Naive thymus-derived CD4-positive, alpha-beta T cell (primary cell): ENCODE results near the gene GNAT2. TPM values are rescaled to one million over a fixed set of nuclear protein-coding genes. Genes with fewer than 3 reads are reported as not detected.
A peak's percentile ranks its signal among the peaks of the same experiment; 100 is the strongest.

Experiments
- ATAC-seq: fragments of 150-1000 bp; cut with Tn5 transposase; 2 replicates; pipeline ENCODE4 v1.10.0; 2021; ENCODE audit warnings: mild to moderate bottlenecking, moderate library complexity
- CTCF ChIA-PET: fragments of 350-600 bp; sonication (Branson Sonifier 250); formaldehyde crosslinking; loops from one replicate; lab custom pipeline; 2021; ENCODE audit warnings: antibody characterized with exemption; lab: Charles Lee
- POLR2A ChIA-PET: fragments of 350-600 bp; sonication (Branson Sonifier 250); formaldehyde crosslinking; loops from one replicate; lab custom pipeline; 2021; ENCODE audit warnings: antibody characterized with exemption, inconsistent platforms; lab: Charles Lee
- DNase-seq, 9 donors: peaks; one replicate each; pipeline versions ENCODE4 v3.0.0 to v3.0.0-alpha.2; 2020 to 2022; ENCODE audit warnings: mixed read lengths in 1 of 9
- H3K27ac ChIP-seq: one replicate; pipeline ENCODE4 v1.7.0; 2013; ENCODE audit warnings: mild to moderate bottlenecking, low read depth, low read length, moderate library complexity
- H3K27me3 ChIP-seq, 2 donors: one replicate each; pipeline ENCODE4 v1.7.0; 2013; ENCODE audit warnings: low read length in 2 of 2, mild to moderate bottlenecking in 2 of 2, moderate library complexity in 2 of 2; ENCODE audit not compliant: control insufficient read depth in 2 of 2, insufficient read depth in 2 of 2
- H3K36me3 ChIP-seq, 3 experiments: 1 replicate in 2 of 3; 2 replicates in 1 of 3; pipeline ENCODE4 v1.7.0; 2013; ENCODE audit warnings: low read length in 3 of 3, mild to moderate bottlenecking in 3 of 3, moderate library complexity in 1 of 3; ENCODE audit not compliant: insufficient read depth in 3 of 3, control insufficient read depth in 2 of 3
- H3K4me1 ChIP-seq, 2 donors: one replicate each; pipeline ENCODE4 v1.7.0; 2013; ENCODE audit warnings: low read length in 2 of 2, mild to moderate bottlenecking in 2 of 2, moderate library complexity in 1 of 2; ENCODE audit not compliant: control insufficient read depth in 2 of 2, insufficient read depth in 2 of 2
- H3K4me3 ChIP-seq: 2 replicates; pipeline ENCODE4 v1.7.0; 2013; ENCODE audit warnings: mild to moderate bottlenecking, low read length
- H3K9me3 ChIP-seq, 3 experiments: 1 replicate in 2 of 3; 2 replicates in 1 of 3; pipeline ENCODE4 v1.7.0; 2013; ENCODE audit warnings: low read length in 3 of 3; ENCODE audit not compliant: control insufficient read depth in 2 of 3
- H3K27ac Mint-ChIP-seq, 9 donors: one replicate each; pipeline ENCODE4 v1.8.0; 2020 to 2022; ENCODE audit warnings: mixed read lengths in 9 of 9, mild to moderate bottlenecking in 8 of 9, moderate library complexity in 5 of 9, inconsistent platforms in 2 of 9
- H3K27me3 Mint-ChIP-seq, 5 donors: one replicate each; pipeline ENCODE4 v1.8.0; 2021 to 2022; ENCODE audit warnings: mixed read lengths in 5 of 5, mild to moderate bottlenecking in 1 of 5
- H3K36me3 Mint-ChIP-seq, 5 donors: one replicate each; pipeline ENCODE4 v1.8.0; 2020 to 2022; ENCODE audit warnings: mixed read lengths in 5 of 5, mild to moderate bottlenecking in 3 of 5, inconsistent platforms in 1 of 5
- H3K4me1 Mint-ChIP-seq, 7 donors: one replicate each; pipeline ENCODE4 v1.8.0; 2020 to 2022; ENCODE audit warnings: mixed read lengths in 7 of 7, mild to moderate bottlenecking in 3 of 7, inconsistent platforms in 1 of 7
- H3K4me3 Mint-ChIP-seq, 10 donors: one replicate each; pipeline ENCODE4 v1.8.0; 2020 to 2022; ENCODE audit warnings: mild to moderate bottlenecking in 10 of 10, mixed read lengths in 10 of 10, moderate library complexity in 6 of 10, inconsistent platforms in 2 of 10
- H3K9me3 Mint-ChIP-seq, 11 donors: one replicate each; pipeline ENCODE4 v1.8.0; 2020 to 2022; ENCODE audit warnings: mixed read lengths in 11 of 11, mild to moderate bottlenecking in 4 of 11, inconsistent platforms in 1 of 11, moderate library complexity in 1 of 11
- intact Hi-C, 2 donors: fragments of 100-400 bp; cut with micrococcal nuclease; formaldehyde crosslinking; loops; one replicate each; pipeline ENCODE4 v1.15.1; 2023
- polyA plus RNA-seq, 2 donors: library from polyadenylated mRNA; unstranded; fragments of 300-500 nt; fragmentation: Illumina TruSeq; gene quantifications; one replicate each; pipeline ENCODE4 v1.2.3, GENCODE V29; 2021
- total RNA-seq, 6 experiments: library from RNA in 5 of 6; stranded (reverse) in 5 of 6; gene quantifications; 1 replicate in 5 of 6; 2 replicates in 1 of 6; pipeline ENCODE4 v1.2.3 and lab custom pipeline; 2021 to 2026

Gene GNAT2
- total and polyA plus RNA-seq, 7 experiments from 2014 or later: 0.39 TPM; not detected in 6

DNA sequence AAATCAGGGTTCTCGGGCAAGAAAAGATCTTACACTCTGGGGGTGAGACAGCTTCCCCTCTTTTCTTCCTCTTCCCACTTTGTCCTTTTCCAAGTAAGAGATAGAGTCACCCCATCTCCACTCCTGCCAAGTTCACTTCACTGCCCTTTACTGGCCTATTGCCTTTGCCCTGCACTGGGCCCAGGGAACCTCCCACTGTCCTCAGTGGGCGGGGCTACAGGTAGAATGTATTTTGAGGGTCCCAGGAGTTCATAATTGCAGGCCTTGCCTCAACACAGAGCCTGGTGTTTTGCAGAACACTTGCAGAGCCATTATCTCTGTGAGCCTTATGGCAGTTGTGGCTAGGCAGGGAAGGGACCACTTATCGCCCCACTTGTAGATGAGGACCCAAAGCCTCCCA is 3.5 kb upstream of the GNAT2 start:
- H3K9me3 ChIP-seq: no peaks in the 10 kb centered on the region
- Mint-ChIP-seq H3K27ac (peak overlapping the region; percentile 70 to 98 (median 96)), H3K9me3 (no peaks in the 10 kb centered on the region), H3K36me3 (peaks cover 0 to 10% (median 0%) of the 10 kb centered on the region in 5 donors), H3K4me1 (peaks cover 40 to 64% (median 54%) of the 10 kb centered on the region in 7 donors), H3K4me3 (peak overlapping the region; percentile 90 to 98 (median 94)), H3K27me3 (no peaks in the 10 kb centered on the region)
- peak overlapping the region; percentile 90 for H3K27ac ChIP-seq
- peaks cover 0 to 30% (median 6%) of the 10 kb centered on the region in 3 experiments for H3K36me3 ChIP-seq
- POLR2A ChIA-PET: interaction anchor here (1.0 to 2.2 kb wide), 3 partner anchors 13 to 77 kb away, joined by 3 to 16 read pairs (median 3); partner anchors contain the start of gene GNAI3
- intact Hi-C loops: loop anchor here in 1 of 2 donors (5.0 kb wide), 1 partner anchor 289 kb away; the partner anchor contains the start of gene CSF1
- no peak for DNase-seq
- H3K27me3 ChIP-seq: no peaks in the 10 kb centered on the region
- no peak for ATAC-seq
- CTCF ChIA-PET: interaction anchor here (1.3 to 3.2 kb wide), 2 partner anchors 16 to 79 kb away, joined by 3 to 23 read pairs; no protein-coding TSS in a partner anchor
- H3K4me1 ChIP-seq: peaks cover 14 to 43% of the 10 kb centered on the region in 2 donors
- peak overlapping the region; percentile 78 for H3K4me3 ChIP-seq

DNA sequence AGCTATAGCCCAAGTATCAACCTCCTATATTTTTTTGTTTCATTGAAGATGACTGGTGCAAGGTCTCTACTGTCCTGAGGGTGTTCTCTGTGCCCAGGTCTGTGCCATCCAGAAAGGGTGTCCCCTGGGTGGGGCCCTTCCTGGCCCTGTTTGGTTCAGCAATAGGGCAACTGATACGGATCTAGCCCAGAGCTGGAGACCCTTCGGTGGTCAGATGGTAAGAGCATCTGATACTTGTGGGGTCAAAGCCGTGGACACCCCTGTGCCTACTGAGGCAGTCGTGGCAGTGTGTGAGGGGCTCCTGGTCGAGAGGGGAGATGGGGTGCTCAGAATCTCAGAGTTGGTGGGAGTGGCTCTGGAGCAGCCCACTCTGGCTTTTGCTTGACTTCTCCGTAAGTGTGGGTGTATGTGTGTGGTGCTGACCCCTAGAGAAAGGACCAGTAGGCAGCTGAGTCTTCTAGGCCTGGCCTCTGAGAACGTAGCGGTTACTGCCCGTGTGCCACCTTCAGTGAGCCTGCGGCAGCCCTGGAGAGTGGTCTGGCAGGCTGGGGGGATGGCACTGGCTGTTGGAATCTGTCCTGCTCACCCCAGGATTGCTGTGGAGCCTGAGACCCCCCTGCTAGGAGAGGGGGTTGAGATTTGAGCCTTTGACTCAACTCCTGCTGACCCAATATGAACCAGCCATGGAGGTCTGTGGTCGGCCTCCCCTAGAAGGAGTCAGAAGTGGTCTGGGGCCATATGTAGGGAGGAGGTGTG is 2.9 kb upstream of the GNAT2 start:
- H3K27ac ChIP-seq: peak overlapping the region; percentile 90
- H3K4me3 ChIP-seq: peak overlapping the region; percentile 78
- Mint-ChIP-seq H3K36me3 (peaks cover 0 to 8% (median 0%) of the 10 kb centered on the region in 5 donors), H3K27ac (peak overlapping the region; percentile 92 to 98 (median 96)), H3K4me1 (peaks cover 43 to 67% (median 55%) of the 10 kb centered on the region in 7 donors), H3K27me3 (no peaks in the 10 kb centered on the region), H3K4me3 (peak overlapping the region; percentile 90 to 98 (median 94)), H3K9me3 (no peaks in the 10 kb centered on the region)
- DNase-seq (no peak), ATAC-seq (no peak)
- no peaks in the 10 kb centered on the region for H3K27me3 ChIP-seq
- CTCF ChIA-PET: interaction anchor here (1.3 to 3.2 kb wide), 2 partner anchors 17 to 78 kb away, joined by 3 to 23 read pairs; no protein-coding TSS in a partner anchor
- H3K9me3 ChIP-seq: no peaks in the 10 kb centered on the region
- H3K4me1 ChIP-seq: peaks cover 14 to 43% of the 10 kb centered on the region in 2 donors
- intact Hi-C loops: loop anchor here in 1 of 2 donors (5.0 kb wide), 1 partner anchor 290 kb away; the partner anchor contains the start of gene CSF1
- H3K36me3 ChIP-seq: peaks cover 0 to 24% (median under 1%) of the 10 kb centered on the region in 3 experiments
- POLR2A ChIA-PET: interaction anchor here (1.0 to 3.4 kb wide), 4 partner anchors 13 to 76 kb away, joined by 3 to 52 read pairs (median 10); partner anchors contain the start of gene GNAI3

- Mint-ChIP-seq H3K36me3 (peaks cover 0 to 8% (median 0%) of the 10 kb centered on the region in 5 donors), H3K9me3 (no peaks in the 10 kb centered on the region), H3K27ac (peak overlapping the region; percentile 92 to 98 (median 96)), H3K4me3 (peak overlapping the region; percentile 90 to 98 (median 94)), H3K4me1 (peaks cover 47 to 74% (median 61%) of the 10 kb centered on the region in 7 donors), H3K27me3 (no peaks in the 10 kb centered on the region)
- POLR2A ChIA-PET: interaction anchor here (1.0 to 3.4 kb wide), 2 partner anchors 14 to 73 kb away, joined by 3 to 52 read pairs; partner anchors contain the start of gene GNAI3
- intact Hi-C loops: loop anchor here (1.0 to 5.0 kb wide), 8 partner anchors 73 to 409 kb away; partner anchors contain the start of genes AHCYL1 (in 1 of the 2), ATXN7L2 (in 1 of the 2), CSF1 (in 1 of the 2) and CYB561D1 (in 1 of the 2)
- Histone ChIP-seq H3K36me3 (peaks cover 0 to 16% (median 0%) of the 10 kb centered on the region in 3 experiments), H3K27me3 (no peaks in the 10 kb centered on the region), H3K4me1 (peaks cover 14 to 43% of the 10 kb centered on the region in 2 donors), H3K27ac (peak overlapping the region; percentile 90), H3K9me3 (no peaks in the 10 kb centered on the region), H3K4me3 (peak overlapping the region; percentile 78)
- ATAC-seq (no peak), DNase-seq (no peak)
- CTCF ChIA-PET: interaction anchor here (1.3 to 3.2 kb wide), 2 partner anchors 18 to 78 kb away, joined by 3 to 23 read pairs; no protein-coding TSS in a partner anchor
These were observed 2.1 kb upstream of the GNAT2 start for GRCh38 chr1:109621379-109622136.

DNA sequence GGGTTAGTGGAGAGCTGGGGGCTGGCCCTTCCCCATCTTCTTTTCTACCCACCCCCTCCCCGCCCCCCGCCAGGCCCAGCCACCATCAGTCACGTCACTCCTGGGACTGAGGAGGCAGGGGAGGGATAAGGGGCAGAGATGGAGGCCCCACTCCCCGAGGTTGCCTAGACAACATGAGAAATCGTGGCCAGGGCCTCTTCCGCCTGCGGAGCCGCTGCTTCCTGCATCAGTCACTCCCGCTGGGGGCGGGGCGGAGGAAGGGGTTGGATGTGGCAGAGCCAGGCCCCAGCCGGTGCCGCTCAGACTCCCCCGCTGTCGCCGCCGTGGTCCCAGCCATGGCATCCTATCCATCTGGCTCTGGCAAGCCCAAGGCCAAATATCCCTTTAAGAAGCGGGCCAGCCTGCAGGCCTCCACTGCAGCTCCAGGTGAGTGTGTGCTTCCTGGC is 1.4 kb upstream of the GNAT2 start:
- H3K36me3 ChIP-seq: peaks cover 0 to 9% (median 0%) of the 10 kb centered on the region in 3 experiments
- H3K9me3 ChIP-seq: no peaks in the 10 kb centered on the region
- peaks cover 52 to 79% (median 68%) of the 10 kb centered on the region in 7 donors for H3K4me1 Mint-ChIP-seq
- peaks cover 0 to 4% (median 0%) of the 10 kb centered on the region in 5 donors for H3K36me3 Mint-ChIP-seq
- peak overlapping the region; percentile 90 to 98 (median 94) for H3K4me3 Mint-ChIP-seq
- H3K27me3 ChIP-seq: no peaks in the 10 kb centered on the region
- ATAC-seq (peak; percentile 90), DNase-seq (peak; percentile 92 to 98 (median 95))
- H3K27ac ChIP-seq: peak overlapping the region; percentile 90
- H3K4me1 ChIP-seq: peaks cover 14 to 43% of the 10 kb centered on the region in 2 donors
- peak overlapping the region; percentile 92 to 98 (median 96) for H3K27ac Mint-ChIP-seq
- no peaks in the 10 kb centered on the region for H3K27me3 Mint-ChIP-seq
- ChIA-PET CTCF (interaction anchor here (0.9 to 1.6 kb wide), 4 partner anchors 10 to 130 kb away, joined by 3 to 9 read pairs (median 4); partner anchors contain the start of gene CYB561D1), POLR2A (interaction anchor here (1.1 to 3.4 kb wide), 5 partner anchors 10 to 137 kb away, joined by 4 to 52 read pairs (median 4); partner anchors contain the start of genes ATXN7L2 and GNAI3)
- H3K4me3 ChIP-seq: peak overlapping the region; percentile 78
- H3K9me3 Mint-ChIP-seq: no peaks in the 10 kb centered on the region
- intact Hi-C loops: loop anchor here (1.0 to 5.0 kb wide), 9 partner anchors 73 to 408 kb away; partner anchors contain the start of genes AHCYL1 (in 2 of the 2), GNAI3 (in 2 of the 2), ATXN7L2 (in 1 of the 2) and CSF1 (in 1 of the 2)

DNA sequence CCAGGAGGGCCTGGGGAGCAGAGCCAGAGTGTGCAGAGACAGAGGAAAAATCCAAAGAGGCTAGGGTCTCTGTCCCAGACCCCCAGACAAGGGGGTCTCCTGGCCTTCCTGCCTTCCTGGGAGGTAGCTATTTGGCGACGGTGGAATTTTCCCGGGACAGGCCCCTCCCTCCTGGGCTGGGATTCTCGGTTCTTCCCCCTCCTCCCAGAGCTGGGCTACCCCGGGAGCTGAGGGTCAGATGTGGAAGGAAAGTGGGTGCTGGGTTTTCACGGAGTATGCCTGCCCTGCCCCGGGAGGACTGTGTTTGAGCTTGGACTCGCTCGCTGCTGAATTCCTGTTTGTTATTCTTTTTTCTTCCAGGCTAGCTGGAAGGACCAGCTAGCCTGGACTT is 980 bp upstream of the GNAT2 start:
- Histone ChIP-seq H3K4me3 (peak overlapping the region; percentile 78), H3K27me3 (no peaks in the 10 kb centered on the region), H3K4me1 (peaks cover 14 to 43% of the 10 kb centered on the region in 2 donors), H3K27ac (peak overlapping the region; percentile 90), H3K36me3 (peaks cover 0 to 5% (median 0%) of the 10 kb centered on the region in 3 experiments), H3K9me3 (no peaks in the 10 kb centered on the region)
- ChIA-PET POLR2A (interaction anchor here (0.6 to 3.4 kb wide), 6 partner anchors 10 to 530 kb away, joined by 4 to 52 read pairs (median 4); partner anchors contain the start of genes ATXN7L2 and GNAI3), CTCF (interaction anchor here (0.6 to 1.6 kb wide), 5 partner anchors 10 to 130 kb away, joined by 3 to 9 read pairs (median 3); partner anchors contain the start of gene CYB561D1)
- Mint-ChIP-seq H3K4me1 (peaks cover 49 to 76% (median 70%) of the 10 kb centered on the region in 7 donors), H3K4me3 (peak overlapping the region; percentile 90 to 98 (median 94)), H3K27ac (peak overlapping the region; percentile 92 to 98 (median 96)), H3K27me3 (no peaks in the 10 kb centered on the region), H3K9me3 (no peaks in the 10 kb centered on the region), H3K36me3 (peaks cover 0 to 4% (median 0%) of the 10 kb centered on the region in 5 donors)
- intact Hi-C loops: loop anchor here (1.0 to 5.0 kb wide), 9 partner anchors 72 to 408 kb away; partner anchors contain the start of genes AHCYL1 (in 1 of the 2), ATXN7L2 (in 1 of the 2), CSF1 (in 1 of the 2) and CYB561D1 (in 1 of the 2)
- ATAC-seq: no peak
- DNase-seq: no peak
